IMR-90 (cell line): ENCODE results near the gene HOGA1. TPM values are rescaled to one million over a fixed set of nuclear protein-coding genes. Genes with fewer than 3 reads are reported as not detected.

Experiments
- ATAC-seq: fragments of 200-7000 bp; cut with Tn5 transposase; 2 replicates; pipeline ENCODE4 v1.9.1; 2020; ENCODE audit warnings: low read depth, mild to moderate bottlenecking, moderate library complexity
- BruUV-seq: library from RNA; stranded (reverse); fragments of 400-500 nt; replicated peaks from 2 replicates; lab custom pipeline; 2021; lab: Mats Ljungman, UMichigan
- CTCF ChIA-PET: fragments of 300-600 bp; formaldehyde crosslinking; extraction: SDS; loops from one replicate; lab custom pipeline; 2021; ENCODE audit warnings: antibody characterized with exemption; lab: Yijun Ruan, JAX
- POLR2A ChIA-PET: fragments of 300-600 bp; sonication (Branson Sonifier 250); formaldehyde crosslinking; loops from one replicate; lab custom pipeline; 2022; ENCODE audit warnings: antibody characterized with exemption; ENCODE audit not compliant: unreplicated experiment; lab: Charles Lee
- DNase-seq: peaks from one replicate; pipeline ENCODE4 v3.0.0; 2013
- H2AFZ ChIP-seq: replicated peaks from 2 replicates; pipeline ENCODE3; 2013; ENCODE audit warnings: low read length, mild to moderate bottlenecking; ENCODE audit not compliant: poor library complexity
- H2AK5ac ChIP-seq: 2 replicates; pipeline ENCODE4 v1.6.1; 2013; ENCODE audit warnings: low read depth, low read length, inconsistent platforms
- H2AK9ac ChIP-seq: replicated peaks from 2 replicates; pipeline ENCODE3; 2013; ENCODE audit warnings: mild to moderate bottlenecking, low read depth, low read length, moderate library complexity; ENCODE audit not compliant: poor library complexity
- H2BK120ac ChIP-seq: 2 replicates; pipeline ENCODE4 v1.6.1; 2013; ENCODE audit warnings: low read depth, low read length, inconsistent platforms
- H2BK15ac ChIP-seq: 3 replicates; pipeline ENCODE4 v1.6.1; 2013; ENCODE audit warnings: low read depth, low read length, inconsistent platforms
- H2BK20ac ChIP-seq: 2 replicates; pipeline ENCODE4 v1.6.1; 2013; ENCODE audit warnings: low read depth, mild to moderate bottlenecking, inconsistent platforms, low read length, moderate library complexity
- H2BK5ac ChIP-seq: 2 replicates; pipeline ENCODE4 v1.6.1; 2013; ENCODE audit warnings: mild to moderate bottlenecking, low read depth, low read length, inconsistent platforms; ENCODE audit not compliant: poor library complexity, severe bottlenecking
- H3K14ac ChIP-seq: replicated peaks from 2 replicates; pipeline ENCODE4 v1.6.1; 2013; ENCODE audit warnings: low read depth, low read length, inconsistent platforms
- H3K18ac ChIP-seq: 2 replicates; pipeline ENCODE4 v1.6.1; 2013; ENCODE audit warnings: low read depth, low read length, control low read depth
- H3K23ac ChIP-seq: 2 replicates; pipeline ENCODE4 v1.6.1; 2013; ENCODE audit warnings: low read depth, low read length, inconsistent platforms
- H3K27ac ChIP-seq: 2 replicates; pipeline ENCODE4 v1.5.1; 2013; ENCODE audit warnings: mild to moderate bottlenecking, control low read depth, low read length; ENCODE audit not compliant: insufficient read depth
- H3K27me3 ChIP-seq: 2 replicates; pipeline ENCODE4 v1.6.1; 2013; ENCODE audit warnings: low read length; ENCODE audit not compliant: control insufficient read depth, insufficient read depth
- H3K36me3 ChIP-seq: 2 replicates; pipeline ENCODE4 v1.6.1; 2013; ENCODE audit warnings: low read length, mixed read lengths; ENCODE audit not compliant: control insufficient read depth, insufficient read depth
- H3K4ac ChIP-seq: 2 replicates; pipeline ENCODE4 v1.6.1; 2013; ENCODE audit warnings: low read depth, low read length, inconsistent platforms
- H3K4me1 ChIP-seq: 2 replicates; pipeline ENCODE4 v1.6.1; 2013; ENCODE audit warnings: low read length, mixed read lengths; ENCODE audit not compliant: control insufficient read depth, insufficient read depth
- H3K4me2 ChIP-seq: 2 replicates; pipeline ENCODE4 v1.6.1; 2013; ENCODE audit warnings: low read depth, mild to moderate bottlenecking, control low read depth, low read length, moderate library complexity
- H3K4me3 ChIP-seq: 2 replicates; pipeline ENCODE4 v1.5.1; 2013; ENCODE audit warnings: low read depth, mild to moderate bottlenecking, control low read depth, low read length, moderate library complexity; ENCODE audit not compliant: insufficient read depth
- H3K56ac ChIP-seq: 2 replicates; pipeline ENCODE4 v1.6.1; 2013; ENCODE audit warnings: low read length, inconsistent platforms; ENCODE audit not compliant: insufficient read depth; ENCODE audit errors: extremely low read depth
- H3K79me1 ChIP-seq, 2 experiments: 2 replicates each; pipeline ENCODE4 v1.6.1; 2013; ENCODE audit warnings: low read length in 2 of 2, inconsistent platforms in 1 of 2, low read depth in 1 of 2
- H3K9ac ChIP-seq: 2 replicates; pipeline ENCODE4 v1.6.1; 2013; ENCODE audit warnings: low read depth, low read length, control low read depth
- H3K9me1 ChIP-seq: 2 replicates; pipeline ENCODE4 v1.6.1; 2013; ENCODE audit warnings: low read length, inconsistent platforms; ENCODE audit not compliant: insufficient read depth
- H3K9me3 ChIP-seq: 2 replicates; pipeline ENCODE4 v1.6.1; 2013; ENCODE audit warnings: low read length; ENCODE audit not compliant: control insufficient read depth, insufficient read depth
- H4K20me1 ChIP-seq: 2 replicates; pipeline ENCODE4 v1.6.1; 2013; ENCODE audit warnings: low read length, inconsistent platforms; ENCODE audit not compliant: insufficient read depth
- H4K5ac ChIP-seq: 2 replicates; pipeline ENCODE4 v1.6.1; 2013; ENCODE audit warnings: mild to moderate bottlenecking, low read depth, low read length, control low read depth
- H4K8ac ChIP-seq, 2 experiments: 2 replicates each; pipeline ENCODE4 v1.6.1; 2013; ENCODE audit warnings: low read depth in 2 of 2, low read length in 2 of 2, control low read depth in 1 of 2, inconsistent platforms in 1 of 2
- H4K91ac ChIP-seq: 2 replicates; pipeline ENCODE4 v1.6.1; 2013; ENCODE audit warnings: low read depth, low read length, inconsistent platforms; ENCODE audit not compliant: insufficient read depth
- MAFK ChIP-seq: IDR thresholded peaks from 2 replicates; pipeline ENCODE4 v1.6.1; 2012; ENCODE audit warnings: low read depth, low read length, improper control_type of control experiment
- NFE2L2 ChIP-seq: fragments of 150-350 bp; IDR thresholded peaks from 2 replicates; pipeline ENCODE4 v1.6.1; 2016; ENCODE audit warnings: low read depth, mild to moderate bottlenecking, low read length
- POLR2A ChIP-seq: IDR thresholded peaks from 2 replicates; pipeline ENCODE4 v1.6.1; 2012; ENCODE audit warnings: mild to moderate bottlenecking, low read depth, low read length
- RCOR1 ChIP-seq: IDR thresholded peaks from 2 replicates; pipeline ENCODE4 v1.6.1; 2012; ENCODE audit warnings: mild to moderate bottlenecking, low read length, improper control_type of control experiment; ENCODE audit not compliant: insufficient replicate concordance
- SMC3 ChIP-seq: fragments of 150-350 bp; IDR thresholded peaks from 2 replicates; pipeline ENCODE4 v1.6.1; 2016; ENCODE audit warnings: low read depth, mild to moderate bottlenecking, antibody characterized with exemption, low read length, moderate library complexity
- WGBS, 2 experiments: methylation state at CpG; one replicate each; pipeline versions ENCODE4 v1.1.5 to v1.1.7; 2013; ENCODE audit warnings: missing lambda C conversion rate in 2 of 2; ENCODE audit not compliant: insufficient read length in 1 of 2; ENCODE audit errors: extremely low coverage in 2 of 2; 5-methylcytosine and 5-hydroxymethylcytosine counted together
- dilution Hi-C: fragments of 300-500 bp; cut with HindIII; formaldehyde crosslinking; loops from one replicate; pipeline ENCODE4 v1.14.3; 2018; ENCODE audit warnings: low sequenced_read_pairs; ENCODE audit not compliant: unreplicated experiment
- in situ Hi-C: fragments of 300-500 bp; cut with MboI; formaldehyde crosslinking; loops from 3 replicates; pipeline ENCODE4 v1.14.3; 2019; ENCODE audit warnings: low sequenced_read_pairs, inconsistent platforms, mixed read lengths
- intact Hi-C: fragments of 100-400 bp; cut with micrococcal nuclease; formaldehyde crosslinking; loops from 2 replicates; pipeline ENCODE4 v1.10.0; 2022
- polyA plus RNA-seq, 3 experiments: library from polyadenylated mRNA; depleted of rRNA; stranded (reverse); fragments of >200 nt; gene quantifications; 2 replicates each; pipeline ENCODE4 v1.2.3, GENCODE V29; 2012; ENCODE audit warnings: low replicate concordance in 1 of 3
- total RNA-seq: library from RNA; depleted of rRNA; stranded (reverse); fragments of >200 nt; gene quantifications from 2 replicates; pipeline ENCODE4 v1.2.3, GENCODE V29; 2012; rRNA removed
- TF ChIP-seq, protein P1 (sequence below): conservative IDR thresholded peaks from 2 replicates; pipeline ENCODE4 v1.5.1; 2012; ENCODE audit warnings: mild to moderate bottlenecking, low read depth, low read length, improper control_type of control experiment
- TF ChIP-seq, protein P2 (sequence below): fragments of 150-350 bp; IDR thresholded peaks from 2 replicates; pipeline ENCODE4 v1.6.1; 2017; ENCODE audit warnings: mild to moderate bottlenecking, antibody characterized with exemption, low read length, low read depth

The HOGA1 gene
- total and polyA plus RNA-seq, 2 of the 4 experiments (the other 2 are of a cell fraction) = 0.36 to 0.41 TPM

DNA sequence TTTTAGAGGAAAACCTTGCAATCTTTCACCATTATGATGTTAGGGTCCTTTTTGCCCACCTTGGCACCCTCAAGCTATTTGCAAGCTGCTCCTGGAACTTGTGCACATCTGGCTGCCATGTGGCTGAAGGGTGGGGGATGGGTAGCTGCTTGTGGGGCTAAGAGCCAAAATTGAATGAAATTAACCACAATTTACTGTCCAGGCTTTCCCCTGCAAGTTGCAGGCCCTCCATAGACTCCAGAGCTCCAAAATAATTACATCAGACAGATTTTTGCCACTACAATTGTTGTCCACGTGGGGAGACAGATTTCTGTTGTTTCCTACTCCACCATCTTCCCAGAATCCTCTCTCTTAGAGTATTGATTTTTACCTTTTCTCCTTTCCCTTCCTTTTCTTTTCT is 75.4 kb downstream of the HOGA1 start:
- Histone ChIP-seq H2AK9ac (no peak overlapping the region), H4K91ac (no peak overlapping the region), H4K8ac (no peak overlapping the region), H3K79me1 (peaks cover 7 to 16% of the 10 kb centered on the region in 2 experiments), H3K9me1 (peaks cover 2% of the 10 kb centered on the region; the same call in 1 of the 2 replicates), H3K4me2 (no peak overlapping the region), H3K9me3 (no peaks in the 10 kb centered on the region), H3K9ac (no peak overlapping the region), H3K14ac (no peak overlapping the region), H2AFZ (no peak overlapping the region), H3K56ac (no peak overlapping the region), H3K23ac (no peak overlapping the region), H3K18ac (no peak overlapping the region), H3K36me3 (peaks cover 39% of the 10 kb centered on the region), H3K27me3 (no peaks in the 10 kb centered on the region), H2BK5ac (no peak overlapping the region), H3K4me1 (no peaks in the 10 kb centered on the region; the same call in 1 of the 2 replicates), H4K5ac (no peak overlapping the region), H4K20me1 (no peaks in the 10 kb centered on the region; the same call in 1 of the 2 replicates), H2BK120ac (no peak overlapping the region), H3K4me3 (no peak overlapping the region), H2AK5ac (no peak overlapping the region), H3K27ac (no peak overlapping the region), H3K4ac (no peak overlapping the region), H2BK20ac (no peak overlapping the region), H2BK15ac (no peak overlapping the region)
- WGBS, 2 experiments = no CpG with 5 or more reads among the region's 1 CpG
- ATAC-seq = peak; percentile 49
- TF ChIP-seq RCOR1 = no peak
- no peak for TF ChIP-seq MAFK
- TF ChIP-seq, protein P1, sequence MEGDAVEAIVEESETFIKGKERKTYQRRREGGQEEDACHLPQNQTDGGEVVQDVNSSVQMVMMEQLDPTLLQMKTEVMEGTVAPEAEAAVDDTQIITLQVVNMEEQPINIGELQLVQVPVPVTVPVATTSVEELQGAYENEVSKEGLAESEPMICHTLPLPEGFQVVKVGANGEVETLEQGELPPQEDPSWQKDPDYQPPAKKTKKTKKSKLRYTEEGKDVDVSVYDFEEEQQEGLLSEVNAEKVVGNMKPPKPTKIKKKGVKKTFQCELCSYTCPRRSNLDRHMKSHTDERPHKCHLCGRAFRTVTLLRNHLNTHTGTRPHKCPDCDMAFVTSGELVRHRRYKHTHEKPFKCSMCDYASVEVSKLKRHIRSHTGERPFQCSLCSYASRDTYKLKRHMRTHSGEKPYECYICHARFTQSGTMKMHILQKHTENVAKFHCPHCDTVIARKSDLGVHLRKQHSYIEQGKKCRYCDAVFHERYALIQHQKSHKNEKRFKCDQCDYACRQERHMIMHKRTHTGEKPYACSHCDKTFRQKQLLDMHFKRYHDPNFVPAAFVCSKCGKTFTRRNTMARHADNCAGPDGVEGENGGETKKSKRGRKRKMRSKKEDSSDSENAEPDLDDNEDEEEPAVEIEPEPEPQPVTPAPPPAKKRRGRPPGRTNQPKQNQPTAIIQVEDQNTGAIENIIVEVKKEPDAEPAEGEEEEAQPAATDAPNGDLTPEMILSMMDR = no peak
- no peak for TF ChIP-seq SMC3
- no peak for TF ChIP-seq POLR2A
- TF ChIP-seq, protein P2, sequence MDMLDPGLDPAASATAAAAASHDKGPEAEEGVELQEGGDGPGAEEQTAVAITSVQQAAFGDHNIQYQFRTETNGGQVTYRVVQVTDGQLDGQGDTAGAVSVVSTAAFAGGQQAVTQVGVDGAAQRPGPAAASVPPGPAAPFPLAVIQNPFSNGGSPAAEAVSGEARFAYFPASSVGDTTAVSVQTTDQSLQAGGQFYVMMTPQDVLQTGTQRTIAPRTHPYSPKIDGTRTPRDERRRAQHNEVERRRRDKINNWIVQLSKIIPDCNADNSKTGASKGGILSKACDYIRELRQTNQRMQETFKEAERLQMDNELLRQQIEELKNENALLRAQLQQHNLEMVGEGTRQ = no peak
- TF ChIP-seq NFE2L2 = no peak
- peak; percentile 75 for DNase-seq
- BruUV-seq = no TSS peak
- CTCF ChIA-PET = no interaction called here
- POLR2A ChIA-PET = no interaction called here
- intact Hi-C loops (no loop called here), in situ Hi-C loops (no loop called here), dilution Hi-C loops (no loop called here)

Other genes with a start within 250 kb of the HOGA1 start
- 2.5 and 2.8 TPM in 2 replicates for gene FRAT2, start 249.7 kb upstream of the HOGA1 start, total RNA-seq
- gene FRAT2, start 249.7 kb upstream of the HOGA1 start, polyA plus RNA-seq (2012; rRNA removed) = 1.8 and 2.0 TPM in 2 replicates
- 21.5 and 22.2 TPM in 2 replicates for gene RRP12, start 183.0 kb upstream of the HOGA1 start, total RNA-seq
- gene RRP12, start 183.0 kb upstream of the HOGA1 start, polyA plus RNA-seq (2012; rRNA removed) = 22.4 and 23.3 TPM in 2 replicates
- 716 and 841 TPM in 2 replicates for gene PGAM1, start 158.2 kb upstream of the HOGA1 start, total RNA-seq
- 617 and 686 TPM in 2 replicates for gene PGAM1, start 158.2 kb upstream of the HOGA1 start, polyA plus RNA-seq (2012; rRNA removed)
- gene EXOSC1, start 138.4 kb upstream of the HOGA1 start, total RNA-seq = 47.2 and 51.6 TPM in 2 replicates
- 48.8 and 49.7 TPM in 2 replicates for gene EXOSC1, start 138.4 kb upstream of the HOGA1 start, polyA plus RNA-seq (2012; rRNA removed)
- gene ZDHHC16, start 138.2 kb upstream of the HOGA1 start, total RNA-seq = 51.7 and 64.0 TPM in 2 replicates
- gene ZDHHC16, start 138.2 kb upstream of the HOGA1 start, polyA plus RNA-seq (2012; rRNA removed) = 54.7 and 57.9 TPM in 2 replicates
- gene MMS19, start 86.0 kb upstream of the HOGA1 start, total RNA-seq = 55.3 and 70.1 TPM in 2 replicates
- 72.7 TPM in 2 replicates for gene MMS19, start 86.0 kb upstream of the HOGA1 start, polyA plus RNA-seq (2012; rRNA removed)
- gene UBTD1, start 85.5 kb upstream of the HOGA1 start, total RNA-seq = 21.9 TPM in 2 replicates
- gene UBTD1, start 85.5 kb upstream of the HOGA1 start, polyA plus RNA-seq (2012; rRNA removed) = 44.9 and 57.5 TPM in 2 replicates
- 0.28 and 0.36 TPM in 2 replicates for gene ANKRD2, start 11.6 kb upstream of the HOGA1 start, total RNA-seq
- gene ANKRD2, start 11.6 kb upstream of the HOGA1 start, polyA plus RNA-seq (2012; rRNA removed) = 0.40 and 0.65 TPM in 2 replicates
- gene C10orf62, start 5.3 kb downstream of the HOGA1 start, total RNA-seq = not detected in 2 replicates
- not detected in 2 replicates for gene C10orf62, start 5.3 kb downstream of the HOGA1 start, polyA plus RNA-seq (2012; rRNA removed)
- gene MORN4, start 49.1 kb downstream of the HOGA1 start, total RNA-seq = 3.2 and 3.3 TPM in 2 replicates
- gene MORN4, start 49.1 kb downstream of the HOGA1 start, polyA plus RNA-seq (2012; rRNA removed) = 8.4 and 10.1 TPM in 2 replicates
- gene PI4K2A, start 56.3 kb downstream of the HOGA1 start, total RNA-seq = 15.6 and 15.8 TPM in 2 replicates
- gene PI4K2A, start 56.3 kb downstream of the HOGA1 start, polyA plus RNA-seq (2012; rRNA removed) = 25.3 and 27.3 TPM in 2 replicates
- gene AVPI1, start 102.9 kb downstream of the HOGA1 start, total RNA-seq = 26.7 and 30.8 TPM in 2 replicates
- 29.8 and 33.6 TPM in 2 replicates for gene AVPI1, start 102.9 kb downstream of the HOGA1 start, polyA plus RNA-seq (2012; rRNA removed)
- gene MARVELD1, start 129.3 kb downstream of the HOGA1 start, total RNA-seq = 12.0 and 15.6 TPM in 2 replicates
- 61.1 and 68.1 TPM in 2 replicates for gene MARVELD1, start 129.3 kb downstream of the HOGA1 start, polyA plus RNA-seq (2012; rRNA removed)
- 12.8 and 13.1 TPM in 2 replicates for gene ZFYVE27, start 152.7 kb downstream of the HOGA1 start, total RNA-seq
- gene ZFYVE27, start 152.7 kb downstream of the HOGA1 start, polyA plus RNA-seq (2012; rRNA removed) = 18.7 and 22.2 TPM in 2 replicates
- not detected in 2 replicates for gene SFRP5, start 187.6 kb downstream of the HOGA1 start, total RNA-seq
- not detected in 2 replicates for gene SFRP5, start 187.6 kb downstream of the HOGA1 start, polyA plus RNA-seq (2012; rRNA removed)